Posterior cingulate gyrus (tissue), 11 donors: ENCODE measurements around the gene ADGRG3.

Source experiments
- DNase-seq, 10 donors: peaks; one replicate each; pipeline versions ENCODE4 v3.0.0 to v3.0.0-alpha.2; 2020 to 2021; ENCODE audit warnings: mixed read lengths in 3 of 10
- intact Hi-C: fragments of 100-400 bp; cut with DNase I; formaldehyde crosslinking; loops from one replicate; pipeline ENCODE4 v1.15.1; 2023

ADGRG3 gene

GRCh38 chr16:57690782-57691471 lies 22.8 kb downstream of the ADGRG3 start:
- intact Hi-C loops = no loop called here
- DNase-seq = peak in 1 of 10 donors; percentile 24

- intact Hi-C loops = no loop called here
- peak in 1 of 10 donors; percentile 19 for DNase-seq
Measured at GRCh38 chr16:57692636-57693035, 24.5 kb downstream of the ADGRG3 start.

- DNase-seq = peak in 1 of 10 donors; percentile 3
- intact Hi-C loops = no loop called here
Measured at GRCh38 chr16:57693550-57693949, 25.4 kb downstream of the ADGRG3 start.

GRCh38 chr16:57694231-57694724 lies 26.2 kb downstream of the ADGRG3 start:
- DNase-seq = peak in 1 of 10 donors; percentile 81
- intact Hi-C loops = no loop called here

GRCh38 chr16:57694725-57695679 lies 26.9 kb downstream of the ADGRG3 start, which contains the start of gene DRC7:
TSS of gene DRC7 (plus strand) at chr16:57694806. CDS start at chr16:57697950, 3,144 bp downstream.
- intact Hi-C loops = no loop called here
- DNase-seq = peak; percentile 32 to 94 (median 62)

- peak in 1 of 10 donors; percentile 61 for DNase-seq
- intact Hi-C loops = no loop called here
Measured at GRCh38 chr16:57695680-57696069, 27.6 kb downstream of the ADGRG3 start.

GRCh38 chr16:57696240-57696639 lies 28.1 kb downstream of the ADGRG3 start:
- DNase-seq = peak in 1 of 10 donors; percentile 31
- intact Hi-C loops = no loop called here

- intact Hi-C loops = no loop called here
- DNase-seq = peak in 1 of 10 donors; percentile 32
Measured at GRCh38 chr16:57697896-57698537, 29.9 kb downstream of the ADGRG3 start.

GRCh38 chr16:57698812-57699405 lies 30.8 kb downstream of the ADGRG3 start:
- intact Hi-C loops = no loop called here
- DNase-seq = peak in 2 of 10 donors; percentile 43 to 57

- intact Hi-C loops = no loop called here
- no peak for DNase-seq
Measured at GRCh38 chr16:57699481-57699880, 31.4 kb downstream of the ADGRG3 start.

- intact Hi-C loops = no loop called here
- peak in 1 of 10 donors; percentile 62 for DNase-seq
Measured at GRCh38 chr16:57699899-57700298, 31.8 kb downstream of the ADGRG3 start.

GRCh38 chr16:57700781-57701551 lies 32.9 kb downstream of the ADGRG3 start:
- DNase-seq = peak in 2 of 10 donors; percentile 4 to 43
- intact Hi-C loops = no loop called here

- intact Hi-C loops = no loop called here
- peak in 2 of 10 donors; percentile 22 to 61 for DNase-seq
Measured at GRCh38 chr16:57701759-57702371, 33.8 kb downstream of the ADGRG3 start.

GRCh38 chr16:57703416-57704010 lies 35.4 kb downstream of the ADGRG3 start:
- DNase-seq = peak in 2 of 10 donors; percentile 31 to 53
- intact Hi-C loops = no loop called here

GRCh38 chr16:57704011-57704904 lies 36.2 kb downstream of the ADGRG3 start:
- intact Hi-C loops = no loop called here
- peak in 2 of 10 donors; percentile 28 to 45 for DNase-seq

- intact Hi-C loops = no loop called here
- peak in 2 of 10 donors; percentile 2 to 17 for DNase-seq
Measured at GRCh38 chr16:57704905-57705852, 37.1 kb downstream of the ADGRG3 start.
